AG09309 (cell line): Measurements from ENCODE around the gene AGAP1.

Source experiments
- DNase-seq: peaks from one replicate; pipeline ENCODE4 v3.0.0-alpha.2; 2010; ENCODE audit warnings: low read depth
- H3K4me3 ChIP-seq: 2 replicates; pipeline ENCODE4 v1.5.1; 2011; ENCODE audit warnings: mild to moderate bottlenecking, low read depth, low read length, moderate library complexity; ENCODE audit not compliant: control insufficient read depth
- CTCF ChIP-seq: IDR thresholded peaks from 2 replicates; pipeline ENCODE4 v1.5.1; 2011; ENCODE audit warnings: mild to moderate bottlenecking, low read depth, low read length, inconsistent platforms; ENCODE audit not compliant: insufficient read depth, control insufficient read depth; ENCODE audit errors: missing control alignments

Gene AGAP1

GRCh38 chr2:235843591-235844395 is 349.9 kb downstream of the AGAP1 start:
- no peak overlapping the region for H3K4me3 ChIP-seq
- TF ChIP-seq CTCF = no peak
- DNase-seq = no peak

- TF ChIP-seq CTCF = no peak
- H3K4me3 ChIP-seq = no peak overlapping the region
- DNase-seq = no peak
Measured at GRCh38 chr2:235844561-235844960, 350.7 kb downstream of the AGAP1 start.

- no peak for DNase-seq
- no peak for TF ChIP-seq CTCF
- no peak overlapping the region for H3K4me3 ChIP-seq
Measured at GRCh38 chr2:235845245-235845644, 351.4 kb downstream of the AGAP1 start.

GRCh38 chr2:235847576-235847975 is 353.7 kb downstream of the AGAP1 start:
- no peak for DNase-seq
- no peak overlapping the region for H3K4me3 ChIP-seq
- TF ChIP-seq CTCF = no peak

GRCh38 chr2:235848055-235848454 is 354.2 kb downstream of the AGAP1 start:
- no peak for DNase-seq
- H3K4me3 ChIP-seq = no peak overlapping the region
- no peak for TF ChIP-seq CTCF

GRCh38 chr2:235848946-235849345 is 355.1 kb downstream of the AGAP1 start:
- H3K4me3 ChIP-seq = no peak overlapping the region
- TF ChIP-seq CTCF = no peak
- no peak for DNase-seq

GRCh38 chr2:235849489-235849888 is 355.6 kb downstream of the AGAP1 start:
- no peak for DNase-seq
- no peak for TF ChIP-seq CTCF

More at GRCh38 chr2:235849489-235849888, 355.6 kb downstream of the AGAP1 start:
- no peak overlapping the region for H3K4me3 ChIP-seq
